Thyroid gland (tissue), 4 donors: ENCODE data around the gene IL12A. TPM values are rescaled to one million over a fixed set of nuclear protein-coding genes. Genes with fewer than 3 reads are reported as not detected.

Experiments used
- DNase-seq, 2 donors: peaks; one replicate each; pipeline ENCODE4 v3.0.0-alpha.2; 2019
- H3K27ac ChIP-seq, 3 donors: fragments of 200-600 bp; sonication (generic); 1 replicate in 2 of 3; 2 replicates in 1 of 3; pipeline ENCODE4 v1.5.1; 2016 to 2019; ENCODE audit warnings: mild to moderate bottlenecking in 1 of 3, moderate library complexity in 1 of 3
- H3K27me3 ChIP-seq: fragments of 200-600 bp; sonication (generic); one replicate; pipeline ENCODE4 v1.5.1; 2019
- H3K36me3 ChIP-seq, 2 donors: fragments of 200-600 bp; sonication (generic); one replicate each; pipeline ENCODE4 v1.5.1; 2016 to 2019
- H3K4me1 ChIP-seq, 2 donors: fragments of 200-600 bp; sonication (generic); one replicate each; pipeline ENCODE4 v1.5.1; 2017 to 2019
- H3K4me3 ChIP-seq, 3 donors: fragments of 200-600 bp; sonication (generic); replicated peaks in 1 of 3; 1 replicate in 2 of 3; 2 replicates in 1 of 3; pipeline ENCODE4 v1.5.1; 2016; ENCODE audit warnings: mild to moderate bottlenecking in 1 of 3
- H3K9me3 ChIP-seq: fragments of 200-600 bp; sonication (generic); one replicate; pipeline ENCODE4 v1.5.1; 2017
- POLR2A ChIP-seq, 2 donors: fragments of 450-650 bp; IDR thresholded peaks; one replicate each; pipeline ENCODE4 v1.6.1; 2017; ENCODE audit warnings: antibody characterized with exemption in 2 of 2, mild to moderate bottlenecking in 2 of 2, moderate library complexity in 1 of 2
- WGBS, 2 donors: methylation state at CpG; one replicate each; pipeline ENCODE4 v1.1.5; 2017; 5-methylcytosine and 5-hydroxymethylcytosine counted together
- intact Hi-C: fragments of 100-400 bp; cut with DNase I; formaldehyde crosslinking; loops from one replicate; pipeline ENCODE4 v1.15.1; 2023
- total RNA-seq, 4 donors: library from RNA; depleted of rRNA; stranded (reverse); fragments of >200 nt; gene quantifications; one replicate each; pipeline ENCODE4 v1.2.3, GENCODE V29; 2016
- TF ChIP-seq, protein P1 (sequence below), 6 experiments: fragments of 200-600 bp in 3 of 6; fragments of 450-650 bp in 3 of 6; sonication (generic) in 3 of 6; IDR thresholded peaks; one replicate each; pipeline ENCODE4 v1.5.1; 2016 to 2019; ENCODE audit warnings: antibody characterized with exemption in 6 of 6, mild to moderate bottlenecking in 2 of 6, inconsistent platforms in 1 of 6, moderate library complexity in 1 of 6

Gene IL12A
- total RNA-seq, 4 donors from 2014 or later, result 0.75 to 1.4 TPM; not detected in 2

- intact Hi-C loops, result no loop called here
- DNase-seq, result no peak
- Histone ChIP-seq H3K36me3 (no peaks in the 10 kb centered on the region), H3K9me3 (no peaks in the 10 kb centered on the region), H3K4me1 (no peaks in the 10 kb centered on the region), H3K27me3 (no peaks in the 10 kb centered on the region), H3K27ac (no peak overlapping the region), H3K4me3 (no peak overlapping the region)
- WGBS, 2 donors, result 87 to 95% methylated on average over 4 of the region's 4 CpGs
- no peak for TF ChIP-seq POLR2A (IDR thresholded peaks at IDR 0.05)
- TF ChIP-seq, protein P1, sequence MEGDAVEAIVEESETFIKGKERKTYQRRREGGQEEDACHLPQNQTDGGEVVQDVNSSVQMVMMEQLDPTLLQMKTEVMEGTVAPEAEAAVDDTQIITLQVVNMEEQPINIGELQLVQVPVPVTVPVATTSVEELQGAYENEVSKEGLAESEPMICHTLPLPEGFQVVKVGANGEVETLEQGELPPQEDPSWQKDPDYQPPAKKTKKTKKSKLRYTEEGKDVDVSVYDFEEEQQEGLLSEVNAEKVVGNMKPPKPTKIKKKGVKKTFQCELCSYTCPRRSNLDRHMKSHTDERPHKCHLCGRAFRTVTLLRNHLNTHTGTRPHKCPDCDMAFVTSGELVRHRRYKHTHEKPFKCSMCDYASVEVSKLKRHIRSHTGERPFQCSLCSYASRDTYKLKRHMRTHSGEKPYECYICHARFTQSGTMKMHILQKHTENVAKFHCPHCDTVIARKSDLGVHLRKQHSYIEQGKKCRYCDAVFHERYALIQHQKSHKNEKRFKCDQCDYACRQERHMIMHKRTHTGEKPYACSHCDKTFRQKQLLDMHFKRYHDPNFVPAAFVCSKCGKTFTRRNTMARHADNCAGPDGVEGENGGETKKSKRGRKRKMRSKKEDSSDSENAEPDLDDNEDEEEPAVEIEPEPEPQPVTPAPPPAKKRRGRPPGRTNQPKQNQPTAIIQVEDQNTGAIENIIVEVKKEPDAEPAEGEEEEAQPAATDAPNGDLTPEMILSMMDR (IDR thresholded peaks at IDR 0.05), result no peak
These were observed 31.5 kb downstream of the IL12A start for GRCh38 chr3:160020057-160020711.

DNA sequence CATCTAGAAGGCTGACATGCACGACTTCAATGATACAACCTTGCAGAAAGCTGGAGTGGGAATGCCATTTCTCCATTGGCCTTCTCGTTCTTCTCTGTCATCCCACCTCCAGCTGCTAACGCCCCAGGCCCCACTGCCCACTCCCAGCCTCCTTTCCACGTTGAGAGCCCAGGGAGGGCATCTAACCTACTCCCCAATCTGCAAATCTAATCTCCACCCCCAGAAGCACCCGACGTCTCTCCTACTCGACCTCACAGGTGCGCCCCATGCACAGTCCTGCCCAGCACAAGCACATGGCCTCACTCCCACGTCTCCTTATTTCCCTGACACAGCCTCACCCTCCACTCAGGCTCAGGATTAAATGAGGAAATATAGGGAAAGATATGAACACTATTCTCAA is 33.4 kb downstream of the IL12A start:
- H3K27ac ChIP-seq, result no peak overlapping the region
- no peaks in the 10 kb centered on the region for H3K27me3 ChIP-seq
- no peaks in the 10 kb centered on the region for H3K36me3 ChIP-seq
- no peak for DNase-seq
- 84 to 90% methylated on average over 9 of the region's 9 CpGs for WGBS, 2 donors
- intact Hi-C loops, result no loop called here
- no peaks in the 10 kb centered on the region for H3K4me1 ChIP-seq
- H3K9me3 ChIP-seq, result no peaks in the 10 kb centered on the region
- TF ChIP-seq, protein P1 (IDR thresholded peaks at IDR 0.05), result no peak
- TF ChIP-seq POLR2A (IDR thresholded peaks at IDR 0.05), result no peak
- no peak overlapping the region for H3K4me3 ChIP-seq

DNA sequence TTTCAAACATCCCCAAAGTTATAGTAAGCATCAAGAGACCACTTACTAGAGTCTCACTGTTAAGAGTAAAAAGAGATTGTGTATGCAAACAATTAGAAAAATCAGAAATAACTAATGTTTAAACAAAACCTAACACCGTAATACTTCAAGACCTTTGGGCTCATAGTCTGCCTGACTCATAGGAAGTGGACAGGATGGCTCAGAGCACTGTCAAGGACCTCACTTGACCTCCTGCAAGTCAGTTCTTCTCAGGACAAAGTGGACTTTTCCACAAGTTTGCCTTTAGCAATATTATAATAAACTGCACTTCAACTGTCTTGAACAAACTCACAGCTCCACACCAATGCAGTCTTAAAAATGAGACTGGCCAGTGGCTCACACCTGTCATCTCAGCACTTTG is 34.8 kb downstream of the IL12A start:
- Histone ChIP-seq H3K4me1 (no peaks in the 10 kb centered on the region), H3K4me3 (no peak overlapping the region), H3K27ac (no peak overlapping the region), H3K36me3 (no peaks in the 10 kb centered on the region), H3K27me3 (no peaks in the 10 kb centered on the region), H3K9me3 (no peaks in the 10 kb centered on the region)
- intact Hi-C loops, result no loop called here
- TF ChIP-seq POLR2A (IDR thresholded peaks at IDR 0.05), result no peak
- TF ChIP-seq, protein P1 (IDR thresholded peaks at IDR 0.05), result no peak
- DNase-seq, result no peak
- WGBS, 2 donors, result 91 to 95% methylated on average over 1 of the region's 1 CpG

GRCh38 chr3:160027541-160028195 is 39.0 kb downstream of the IL12A start:
- no peak for DNase-seq
- TF ChIP-seq, protein P1 (IDR thresholded peaks at IDR 0.05), result no peak
- no peak for TF ChIP-seq POLR2A (IDR thresholded peaks at IDR 0.05)
- Histone ChIP-seq H3K36me3 (no peaks in the 10 kb centered on the region), H3K9me3 (no peaks in the 10 kb centered on the region), H3K4me1 (no peaks in the 10 kb centered on the region), H3K27ac (no peak overlapping the region), H3K4me3 (no peak overlapping the region), H3K27me3 (no peaks in the 10 kb centered on the region)
- intact Hi-C loops, result no loop called here
- WGBS, 2 donors, result 73 to 88% methylated on average over 6 of the region's 6 CpGs

- DNase-seq, result no peak
- TF ChIP-seq, protein P1 (IDR thresholded peaks at IDR 0.05), result no peak
- no peak for TF ChIP-seq POLR2A (IDR thresholded peaks at IDR 0.05)
- Histone ChIP-seq H3K27me3 (no peaks in the 10 kb centered on the region), H3K4me3 (no peak overlapping the region), H3K27ac (no peak overlapping the region), H3K36me3 (no peaks in the 10 kb centered on the region), H3K9me3 (no peaks in the 10 kb centered on the region), H3K4me1 (peaks cover 0 to 11% of the 10 kb centered on the region in 2 donors)
- intact Hi-C loops, result loop anchor here (10.0 kb wide), 1 partner anchor 379 kb away; no protein-coding TSS in a partner anchor
- WGBS, 2 donors, result 92 to 95% methylated on average over 1 of the region's 1 CpG
These were observed 47.1 kb downstream of the IL12A start for GRCh38 chr3:160035757-160036156.
